Measurements from ENCODE around the gene TMEM132D.

Gene TMEM132D

GRCh38 chr12:129152351-129153104 lies 751.3 kb downstream of the TMEM132D start:
- DNase-seq, result no peak

- DNase-seq, result no peak
Measured at GRCh38 chr12:129150721-129151120, 753.1 kb downstream of the TMEM132D start.

DNA sequence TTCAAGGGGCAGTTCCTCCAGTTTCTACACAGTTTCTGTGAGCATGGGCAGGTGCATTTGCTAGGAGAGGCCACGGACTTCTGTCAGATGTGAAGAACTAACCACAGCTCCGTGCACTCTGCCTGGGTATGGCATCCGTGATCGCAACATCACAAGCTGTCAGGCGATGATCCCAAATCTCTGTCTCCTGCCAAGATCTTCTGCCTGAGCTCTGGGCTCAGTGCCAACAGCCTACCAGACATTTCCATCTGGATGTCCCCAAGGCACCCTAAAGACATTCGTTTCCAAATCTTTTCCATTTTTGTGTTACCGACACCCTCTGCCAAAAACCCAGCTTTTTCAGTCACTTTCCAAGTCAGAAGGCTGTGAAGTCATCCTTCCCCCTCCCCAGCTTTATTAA lies 758.4 kb downstream of the TMEM132D start:
- no peak for DNase-seq

- DNase-seq, result no peak
Measured at GRCh38 chr12:129138776-129139175, 765.0 kb downstream of the TMEM132D start.

- DNase-seq, result no peak
Measured at GRCh38 chr12:129136694-129137325, 767.0 kb downstream of the TMEM132D start.

- DNase-seq, result no peak
Measured at GRCh38 chr12:129127771-129128170, 776.1 kb downstream of the TMEM132D start.

- no peak for DNase-seq
Measured at GRCh38 chr12:129127211-129127610, 776.6 kb downstream of the TMEM132D start.

DNA sequence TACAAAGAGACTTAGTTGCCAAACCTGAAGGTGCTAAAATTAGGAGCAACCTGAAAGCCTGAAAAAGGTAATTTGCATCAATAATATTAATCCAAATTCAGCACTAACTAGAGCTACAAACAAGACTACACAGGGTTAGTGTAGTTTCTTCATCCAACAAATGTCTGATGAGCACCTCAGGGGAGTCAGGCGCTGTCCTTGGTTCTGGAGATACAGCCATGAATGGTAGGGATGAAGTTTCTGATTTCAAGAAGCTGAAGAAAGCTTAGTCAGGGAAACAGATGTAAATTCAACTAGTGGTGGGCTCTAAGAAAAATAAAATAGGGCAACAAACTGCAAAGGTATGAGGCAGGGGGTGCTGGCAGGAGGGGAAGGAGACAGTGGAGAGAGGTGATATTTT lies 784.3 kb downstream of the TMEM132D start:
- no peak for DNase-seq

- DNase-seq, result no peak
Measured at GRCh38 chr12:129115558-129115957, 788.3 kb downstream of the TMEM132D start.

- no peak for DNase-seq
Measured at GRCh38 chr12:129110575-129110974, 793.2 kb downstream of the TMEM132D start.

- DNase-seq, result no peak
Measured at GRCh38 chr12:129109174-129110001, 794.4 kb downstream of the TMEM132D start.

GRCh38 chr12:129106772-129107171 lies 797.1 kb downstream of the TMEM132D start:
- DNase-seq, result no peak

- DNase-seq, result no peak
Measured at GRCh38 chr12:129103231-129103630, 800.6 kb downstream of the TMEM132D start.

- no peak for DNase-seq
Measured at GRCh38 chr12:129102233-129102632, 801.6 kb downstream of the TMEM132D start.

DNA sequence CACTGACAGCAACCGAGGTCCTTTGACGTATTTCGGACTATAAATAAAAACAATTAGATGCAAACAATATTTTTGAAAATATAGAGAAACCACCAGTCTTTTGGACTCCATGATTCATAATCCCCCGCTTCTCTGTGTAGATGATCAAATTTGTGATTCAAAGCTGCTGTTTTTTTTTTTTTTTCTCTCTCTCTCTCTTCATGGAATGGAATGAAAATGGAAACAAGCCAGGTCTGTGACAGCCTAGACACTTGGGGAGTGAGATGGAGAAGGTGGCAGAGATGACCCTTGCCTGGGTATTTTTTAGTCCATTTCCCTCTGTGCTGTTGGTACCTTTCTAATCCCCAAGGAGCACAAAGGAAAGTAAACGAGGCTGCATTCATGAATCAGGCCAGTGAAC lies 802.0 kb downstream of the TMEM132D start:
- DNase-seq, result no peak

GRCh38 chr12:129101404-129101803 lies 802.4 kb downstream of the TMEM132D start:
- DNase-seq, result no peak

- DNase-seq, result no peak
Measured at GRCh38 chr12:129097451-129097850, 806.4 kb downstream of the TMEM132D start.

DNA sequence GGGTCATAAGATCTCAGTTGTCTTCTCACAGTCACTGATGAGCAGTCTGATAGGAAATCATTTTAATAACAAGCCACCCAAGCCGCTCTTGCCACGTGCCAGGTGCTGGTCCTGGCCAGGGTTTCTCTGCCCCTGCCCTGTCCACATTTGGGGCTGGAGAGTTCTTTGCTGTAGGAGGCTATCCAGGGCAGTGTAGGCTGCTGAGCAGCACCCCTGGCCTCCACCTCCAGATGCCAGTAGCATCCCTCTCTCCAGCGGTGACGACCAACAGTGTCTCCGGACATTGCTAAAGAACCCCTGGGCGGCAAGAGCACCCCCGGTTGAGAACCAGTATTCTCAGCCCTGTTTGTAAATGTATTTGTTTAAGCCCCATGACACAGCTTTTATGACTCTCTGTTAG lies 806.9 kb downstream of the TMEM132D start:
- DNase-seq, result no peak

GRCh38 chr12:129096184-129096583 lies 807.6 kb downstream of the TMEM132D start:
- DNase-seq, result no peak

- DNase-seq, result no peak
Measured at GRCh38 chr12:129089576-129089975, 814.2 kb downstream of the TMEM132D start.

DNA sequence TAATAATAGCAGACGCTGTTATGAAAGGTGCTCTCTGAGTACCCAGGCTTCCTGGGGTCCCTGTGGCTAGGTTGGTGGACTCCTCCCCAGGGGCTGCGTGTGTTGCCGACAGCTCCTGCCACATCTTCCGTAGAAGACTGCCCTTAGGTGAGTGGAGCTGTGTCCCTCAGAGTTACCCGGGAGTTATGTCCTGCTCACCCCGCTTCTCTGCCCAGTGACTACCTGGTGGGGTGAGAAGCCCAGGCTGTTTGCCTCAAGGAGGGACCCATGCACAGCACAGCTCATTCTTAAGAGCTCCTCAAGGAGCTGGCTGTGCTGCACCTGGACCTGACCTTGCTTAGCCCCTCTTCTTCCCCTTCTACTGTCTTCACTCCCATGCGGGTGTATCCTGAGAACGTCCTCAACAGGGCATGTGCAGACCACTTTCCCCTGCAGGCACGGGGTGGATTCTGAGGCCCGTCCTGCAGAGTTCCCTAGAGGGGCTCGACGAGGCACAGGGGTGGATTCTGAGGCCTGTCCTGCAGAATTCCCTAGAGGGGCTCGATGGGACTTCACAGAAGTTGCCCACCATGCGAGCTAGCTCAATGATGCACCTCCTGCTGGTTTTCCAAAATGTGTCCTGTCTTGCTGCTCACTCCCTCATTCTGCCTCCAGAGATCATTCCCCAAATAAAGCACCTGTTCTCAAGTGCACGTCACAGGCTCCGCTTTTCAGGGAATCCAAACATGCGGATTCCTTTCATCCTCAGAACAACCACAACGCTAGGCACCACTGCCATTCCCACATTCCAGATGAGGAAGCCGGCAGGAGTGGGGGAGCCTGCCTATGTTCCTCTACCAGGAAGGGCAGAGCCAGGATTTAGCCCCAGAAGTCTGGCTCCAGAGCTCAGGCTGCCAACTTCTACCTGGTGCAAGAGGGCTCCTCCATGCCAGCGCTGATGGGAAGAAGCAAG lies 818.7 kb downstream of the TMEM132D start:
- no peak for DNase-seq

DNA sequence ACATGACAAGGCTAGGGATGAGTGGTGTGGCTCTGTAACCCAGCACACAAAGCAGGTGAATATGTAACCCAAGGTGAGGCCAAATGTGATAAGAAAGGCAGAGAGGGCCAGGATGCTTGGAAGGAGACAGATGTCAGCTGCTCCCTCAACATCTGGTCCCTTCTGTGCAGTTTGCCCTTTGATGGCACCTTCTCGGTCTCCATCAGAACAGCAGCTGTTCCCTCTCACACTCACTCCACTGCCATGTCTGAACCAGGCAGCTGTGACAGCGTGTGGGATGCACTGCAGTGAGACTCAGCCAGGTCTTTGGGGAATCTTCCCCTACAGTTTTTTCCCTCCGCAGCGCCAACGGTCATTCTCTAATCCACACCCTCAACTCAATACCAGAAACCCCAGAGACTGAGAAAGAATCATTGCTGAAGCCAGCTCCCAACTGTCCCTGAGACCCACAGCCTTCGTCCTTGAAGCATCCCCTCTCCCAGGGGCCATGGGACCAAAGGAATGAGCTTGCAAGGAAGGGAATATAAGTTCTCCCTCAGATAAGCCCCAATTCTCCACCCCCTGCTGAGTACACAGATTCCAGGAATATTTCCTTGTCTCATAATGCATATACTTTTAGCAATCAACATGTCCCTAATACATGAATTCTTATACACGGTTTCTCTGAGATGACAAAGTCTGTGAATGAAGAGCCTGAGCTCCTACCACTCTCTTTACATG lies 820.5 kb downstream of the TMEM132D start:
- DNase-seq, result no peak
